ENCODE data around the gene CDKAL1.

Gene CDKAL1

GRCh38 chr6:21133901-21134300, 599.6 kb downstream of the CDKAL1 start:
- TF ChIP-seq CTCF (IDR thresholded peaks at IDR 0.05; ENCODE audit: low read length, missing control alignments), result no peak
- no peak for DNase-seq (ENCODE audit: low read depth)
- no peak overlapping the region for H3K4me3 ChIP-seq (replicated peaks; ENCODE audit: low read depth, low read length)

- DNase-seq (ENCODE audit: low read depth), result no peak
- H3K4me3 ChIP-seq (replicated peaks; ENCODE audit: low read depth, low read length), result no peak overlapping the region
- TF ChIP-seq CTCF (IDR thresholded peaks at IDR 0.05; ENCODE audit: low read length, missing control alignments), result no peak
Observed at GRCh38 chr6:21134356-21134755, 600.1 kb downstream of the CDKAL1 start.

- no peak for TF ChIP-seq CTCF (IDR thresholded peaks at IDR 0.05; ENCODE audit: low read length, missing control alignments)
- no peak for DNase-seq (ENCODE audit: low read depth)
- no peak overlapping the region for H3K4me3 ChIP-seq (replicated peaks; ENCODE audit: low read depth, low read length)
Observed at GRCh38 chr6:21135484-21136013, 601.3 kb downstream of the CDKAL1 start.

GRCh38 chr6:21137700-21138335, 603.6 kb downstream of the CDKAL1 start:
- no peak overlapping the region for H3K4me3 ChIP-seq (replicated peaks; ENCODE audit: low read depth, low read length)
- TF ChIP-seq CTCF (IDR thresholded peaks at IDR 0.05; ENCODE audit: low read length, missing control alignments), result no peak
- peak; percentile 17 for DNase-seq (ENCODE audit: low read depth)

DNA sequence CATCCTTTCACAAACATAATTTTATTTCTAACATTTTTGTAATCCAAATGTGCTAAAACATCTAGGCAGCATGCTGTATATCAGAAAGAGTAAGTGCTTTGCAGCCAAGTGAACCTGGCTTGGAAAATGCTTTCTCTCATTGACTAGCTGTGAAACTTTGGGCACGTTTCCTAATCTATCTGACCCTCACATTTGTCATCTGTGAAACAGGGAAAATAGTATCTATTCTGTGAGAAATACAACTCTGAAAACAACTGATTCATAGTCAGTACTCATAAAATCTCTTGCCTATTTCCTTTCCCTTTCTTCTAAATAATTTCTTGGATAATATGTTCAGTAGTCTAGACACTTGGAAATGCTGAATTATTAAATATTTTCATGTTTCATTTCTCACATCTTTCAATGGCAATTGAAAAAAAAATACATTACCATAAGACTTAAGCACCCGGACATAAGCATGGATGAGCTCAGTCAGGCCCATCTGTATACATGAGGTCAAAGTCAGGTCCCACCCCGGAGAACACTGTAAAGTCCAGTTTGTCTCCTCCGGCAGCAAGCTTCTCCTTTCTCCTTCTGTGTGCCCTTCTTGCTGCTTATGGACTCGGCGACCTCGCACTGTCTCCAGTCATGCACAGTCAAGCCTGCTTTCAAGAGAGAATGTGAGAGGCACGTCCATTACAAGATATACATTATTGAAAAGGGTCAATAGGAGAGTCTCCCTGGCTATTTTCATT, 604.2 kb downstream of the CDKAL1 start:
- DNase-seq (ENCODE audit: low read depth), result peak; percentile 10
- no peak overlapping the region for H3K4me3 ChIP-seq (replicated peaks; ENCODE audit: low read depth, low read length)
- no peak for TF ChIP-seq CTCF (IDR thresholded peaks at IDR 0.05; ENCODE audit: low read length, missing control alignments)

DNA sequence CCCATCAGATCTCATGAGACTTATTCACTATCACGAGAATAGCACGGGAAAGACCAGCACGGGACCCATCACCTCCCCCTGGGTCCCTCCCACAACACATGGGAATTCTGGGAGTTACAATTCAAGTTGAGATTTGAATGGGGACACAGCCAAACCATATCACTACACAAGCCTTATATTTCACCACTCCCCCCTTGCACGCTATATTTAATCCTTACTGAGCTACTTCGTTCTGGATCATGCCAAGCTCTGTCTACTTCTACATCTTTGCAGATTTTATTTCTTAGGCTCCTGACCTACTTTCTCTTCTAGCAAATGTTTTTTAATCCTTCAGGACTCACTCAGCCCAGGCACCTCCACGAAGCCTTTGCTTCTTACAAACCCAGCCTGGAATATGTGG, 606.7 kb downstream of the CDKAL1 start:
- H3K4me3 ChIP-seq (replicated peaks; ENCODE audit: low read depth, low read length), result no peak overlapping the region
- TF ChIP-seq CTCF (IDR thresholded peaks at IDR 0.05; ENCODE audit: low read length, missing control alignments), result no peak
- DNase-seq (ENCODE audit: low read depth), result no peak
